Fibroblast of lung (primary cell): ENCODE results near the gene CXorf66.

ENCODE experiments used
- CTCF ChIP-seq, 2 donors: IDR thresholded peaks in 1 of 2; conservative IDR thresholded peaks in 1 of 2; 1 replicate in 1 of 2; 2 replicates in 1 of 2; pipeline ENCODE4 v1.5.1; 2011 to 2012; ENCODE audit warnings: low read length in 2 of 2, control low read depth in 1 of 2, inconsistent platforms in 1 of 2, low read depth in 1 of 2, mild to moderate bottlenecking in 1 of 2
- EZH2 ChIP-seq: IDR thresholded peaks from 2 replicates; pipeline ENCODE4 v1.5.1; 2012; ENCODE audit warnings: low read length, control low read depth, mild to moderate bottlenecking; ENCODE audit errors: missing control alignments

- TF ChIP-seq CTCF (conservative IDR thresholded peaks at IDR 0.05 in 1 of 2, IDR thresholded peaks at IDR 0.05 in 1 of 2; ENCODE audit: low read depth in 1 of 2, low read length in 2 of 2) (no peak), EZH2 (no peak)
Observed at GRCh38 chrX:139930401-139930800, 34.9 kb downstream of the CXorf66 start.
